Measurements from ENCODE around the gene PI4KB.

PI4KB gene

DNA sequence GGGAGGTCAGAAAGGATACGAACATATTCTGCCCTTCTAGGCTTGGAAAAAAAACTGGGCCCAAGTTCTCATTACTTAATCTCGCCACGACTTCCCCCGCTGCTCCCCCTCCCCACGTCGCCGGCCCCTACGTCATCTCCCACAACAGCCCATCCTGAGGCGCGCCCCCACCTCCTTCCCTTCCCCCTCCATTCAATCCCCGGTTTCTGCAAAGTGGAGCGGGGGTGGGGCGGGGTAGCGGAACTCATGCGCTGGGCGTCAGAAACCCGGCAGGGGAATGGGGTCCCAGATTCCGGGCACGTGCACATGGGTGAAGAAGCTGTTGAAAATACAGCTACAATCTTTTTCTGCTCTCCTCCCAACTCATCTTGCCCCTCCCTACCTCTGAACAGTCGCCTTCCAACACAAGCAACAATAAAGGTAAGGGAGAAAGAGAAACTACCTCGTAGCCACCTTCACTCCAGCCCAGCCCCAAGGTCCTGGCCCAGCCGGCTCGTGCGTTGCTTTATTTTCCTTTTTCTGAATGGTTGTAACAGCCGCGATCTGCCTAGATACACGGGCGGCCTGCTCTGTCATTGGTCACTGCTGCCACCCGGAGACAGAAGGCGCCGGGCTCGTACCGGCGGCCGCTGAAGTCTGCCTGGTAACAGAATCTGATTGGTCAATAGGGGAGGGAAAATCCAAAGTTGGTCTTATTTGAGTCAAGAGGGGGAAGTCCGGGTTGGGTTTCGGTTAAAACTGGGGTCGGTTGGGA is 19.7 kb upstream of the PI4KB start, which contains the start of gene RFX5:
TSS of gene RFX5 (minus strand) at position 484 of the 754 bp plus-strand sequence. CDS start 932 bp downstream, outside the sequence.
- Histone ChIP-seq H3K9me3 (ENCODE audit: insufficient read depth, low read depth, low read length) (peaks cover 3% of the 10 kb centered on the region), H4K91ac (ENCODE audit: low read depth, low read length) (peak within 1 kb of the TSS; percentile 80), H3K27me3 (ENCODE audit: insufficient read depth, low read length) (no peaks in the 10 kb centered on the region), H3K4ac (ENCODE audit: low read depth, low read length) (peak within 1 kb of the TSS; percentile 78), H3K27ac (ENCODE audit: low read depth, low read length) (peak within 1 kb of the TSS; percentile 96), H3K14ac (ENCODE audit: low read length) (peak within 1 kb of the TSS; percentile 78), H4K12ac (ENCODE audit: low read depth, low read length) (peak within 1 kb of the TSS; percentile 58), H3K18ac (ENCODE audit: low read length) (peak within 1 kb of the TSS; percentile 59), H3K9ac (ENCODE audit: low read length) (peak within 1 kb of the TSS; percentile 68), H2BK5ac (ENCODE audit: low read depth, low read length, poor library complexity) (peak within 1 kb of the TSS; percentile 88), H3K4me1 (ENCODE audit: control insufficient read depth in 1 of 2, insufficient read depth in 2 of 2, low read length in 2 of 2) (peaks cover 6 to 13% of the 10 kb centered on the region in 2 experiments), H4K8ac (ENCODE audit: low read depth, low read length) (peak within 1 kb of the TSS; percentile 83), H3K36me3 (ENCODE audit: control insufficient read depth in 1 of 2, insufficient read depth in 2 of 2, low read length in 2 of 2) (peaks cover 23 to 30% of the 10 kb centered on the region in 2 experiments), H2BK12ac (ENCODE audit: low read length) (peak within 1 kb of the TSS; percentile 77), H3K79me2 (ENCODE audit: control insufficient read depth, insufficient read depth, low read length, poor library complexity) (peaks cover 7% of the 10 kb centered on the region), H3K4me2 (ENCODE audit: low read length) (peak within 1 kb of the TSS; percentile 79), H3K23ac (ENCODE audit: low read length) (no peak within 1 kb of the TSS), H2AFZ (ENCODE audit: insufficient read depth, low read length, poor library complexity) (peak within 1 kb of the TSS; percentile 91), H3K4me3 (ENCODE audit: low read depth, low read length) (peak within 1 kb of the TSS; percentile 71), H2BK120ac (ENCODE audit: insufficient read depth, low read length, poor library complexity) (peak within 1 kb of the TSS; percentile 85), H2AK5ac (ENCODE audit: low read length) (peak within 1 kb of the TSS; percentile 2), H3K79me1 (ENCODE audit: low read length) (peaks cover 3% of the 10 kb centered on the region)
- DNase-seq, result peak; percentile 97
- no CpG with 5 or more reads among the region's 38 CpGs for WGBS (ENCODE audit: extremely low coverage, insufficient coverage, insufficient read length)

DNA sequence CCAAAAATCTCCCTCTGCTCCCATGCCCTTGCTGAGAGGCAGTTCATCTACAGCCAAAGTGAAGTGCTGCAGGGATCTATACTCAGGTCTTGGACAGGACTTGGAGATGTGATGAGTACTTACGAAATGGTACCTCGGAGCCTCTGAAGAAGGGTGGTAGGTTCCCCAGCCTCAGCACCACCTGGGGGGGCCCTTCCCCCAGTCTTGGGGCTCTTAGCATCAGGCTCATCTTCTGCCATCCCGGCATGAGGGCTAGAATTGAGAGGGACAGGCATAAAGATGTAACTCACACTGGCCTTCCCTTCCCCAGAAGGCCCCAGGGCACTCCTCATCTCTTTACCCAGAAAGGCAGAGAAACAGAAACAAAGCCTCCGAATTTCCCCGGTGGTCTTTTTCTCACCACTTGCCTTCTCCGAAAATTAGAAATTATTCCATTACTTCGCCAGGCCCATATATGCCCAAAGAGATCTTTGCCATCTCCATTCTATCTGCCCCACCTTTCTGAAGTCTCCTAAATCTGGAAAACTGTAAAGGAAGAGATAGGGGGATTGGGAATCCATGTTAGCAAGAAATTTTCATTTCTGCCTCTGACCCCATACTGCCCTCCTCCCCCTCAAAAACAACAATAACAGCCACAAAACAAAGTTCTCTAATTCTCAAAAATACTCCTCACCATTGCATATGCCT is 19.0 kb upstream of the PI4KB start:
- Histone ChIP-seq H3K23ac (ENCODE audit: low read length) (no peak overlapping the region), H3K4me2 (ENCODE audit: low read length) (peak overlapping the region; percentile 79), H2AK5ac (ENCODE audit: low read length) (peak overlapping the region; percentile 2), H3K4me1 (ENCODE audit: control insufficient read depth in 1 of 2, insufficient read depth in 2 of 2, low read length in 2 of 2) (peaks cover 6 to 13% of the 10 kb centered on the region in 2 experiments), H4K12ac (ENCODE audit: low read depth, low read length) (peak overlapping the region; percentile 4), H4K91ac (ENCODE audit: low read depth, low read length) (peak overlapping the region; percentile 74), H3K79me1 (ENCODE audit: low read length) (peaks cover 3% of the 10 kb centered on the region), H3K18ac (ENCODE audit: low read length) (no peak overlapping the region), H3K79me2 (ENCODE audit: control insufficient read depth, insufficient read depth, low read length, poor library complexity) (peaks cover 7% of the 10 kb centered on the region), H3K36me3 (ENCODE audit: control insufficient read depth in 1 of 2, insufficient read depth in 2 of 2, low read length in 2 of 2) (peaks cover 23 to 30% of the 10 kb centered on the region in 2 experiments), H3K9me3 (ENCODE audit: insufficient read depth, low read depth, low read length) (peaks cover 2% of the 10 kb centered on the region), H3K4me3 (ENCODE audit: low read depth, low read length) (no peak overlapping the region), H2BK5ac (ENCODE audit: low read depth, low read length, poor library complexity) (no peak overlapping the region), H3K27ac (ENCODE audit: low read depth, low read length) (peak overlapping the region; percentile 96), H2BK12ac (ENCODE audit: low read length) (peak overlapping the region; percentile 77), H4K8ac (ENCODE audit: low read depth, low read length) (peak overlapping the region; percentile 30), H3K14ac (ENCODE audit: low read length) (peak overlapping the region; percentile 78), H2BK120ac (ENCODE audit: insufficient read depth, low read length, poor library complexity) (peak overlapping the region; percentile 74), H3K4ac (ENCODE audit: low read depth, low read length) (peak overlapping the region; percentile 4), H3K9ac (ENCODE audit: low read length) (peak overlapping the region; percentile 68), H2AFZ (ENCODE audit: insufficient read depth, low read length, poor library complexity) (peak overlapping the region; percentile 91), H3K27me3 (ENCODE audit: insufficient read depth, low read length) (no peaks in the 10 kb centered on the region)
- DNase-seq, result no peak
- no CpG with 5 or more reads among the region's 7 CpGs for WGBS (ENCODE audit: extremely low coverage, insufficient coverage, insufficient read length)

DNA sequence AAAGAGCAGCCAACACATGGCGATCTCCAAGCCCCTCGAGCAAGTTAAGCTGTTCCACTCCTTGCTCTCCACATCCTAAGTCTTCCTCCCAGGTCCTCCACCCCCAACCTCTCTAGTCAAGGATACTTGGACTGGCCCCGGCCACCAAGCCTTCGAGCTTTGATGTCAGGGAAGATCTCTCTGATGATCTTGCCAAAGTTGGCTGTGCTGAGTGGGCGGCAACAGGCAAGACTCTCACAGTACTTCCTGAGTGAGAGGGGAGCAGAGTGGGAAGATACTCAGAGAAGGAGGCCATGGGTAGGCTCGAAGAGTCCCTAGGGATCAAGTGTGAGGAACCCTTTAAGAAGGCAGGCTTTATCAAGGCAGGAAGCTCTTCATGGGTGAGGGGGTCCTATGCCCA is 17.1 kb upstream of the PI4KB start:
- H3K14ac ChIP-seq (ENCODE audit: low read length), result no peak overlapping the region
- no peak overlapping the region for H2BK120ac ChIP-seq (ENCODE audit: insufficient read depth, low read length, poor library complexity)
- peaks cover 7% of the 10 kb centered on the region for H3K79me2 ChIP-seq (ENCODE audit: control insufficient read depth, insufficient read depth, low read length, poor library complexity)
- no peak overlapping the region for H2BK5ac ChIP-seq (ENCODE audit: low read depth, low read length, poor library complexity)
- H3K4me1 ChIP-seq (ENCODE audit: control insufficient read depth in 1 of 2, insufficient read depth in 2 of 2, low read length in 2 of 2), result peaks cover 6 to 13% of the 10 kb centered on the region in 2 experiments
- H3K27me3 ChIP-seq (ENCODE audit: insufficient read depth, low read length), result no peaks in the 10 kb centered on the region
- peaks cover 3% of the 10 kb centered on the region for H3K79me1 ChIP-seq (ENCODE audit: low read length)
- H4K8ac ChIP-seq (ENCODE audit: low read depth, low read length), result no peak overlapping the region
- H4K12ac ChIP-seq (ENCODE audit: low read depth, low read length), result no peak overlapping the region
- no peak overlapping the region for H2AK5ac ChIP-seq (ENCODE audit: low read length)
- WGBS (ENCODE audit: extremely low coverage, insufficient coverage, insufficient read length), result no CpG with 5 or more reads among the region's 6 CpGs
- no peak overlapping the region for H2BK12ac ChIP-seq (ENCODE audit: low read length)
- peaks cover 23 to 30% of the 10 kb centered on the region in 2 experiments for H3K36me3 ChIP-seq (ENCODE audit: control insufficient read depth in 1 of 2, insufficient read depth in 2 of 2, low read length in 2 of 2)
- H3K4ac ChIP-seq (ENCODE audit: low read depth, low read length), result no peak overlapping the region
- no peak overlapping the region for H3K9ac ChIP-seq (ENCODE audit: low read length)
- H3K23ac ChIP-seq (ENCODE audit: low read length), result no peak overlapping the region
- DNase-seq, result no peak
- H3K9me3 ChIP-seq (ENCODE audit: insufficient read depth, low read depth, low read length), result no peaks in the 10 kb centered on the region
- H3K18ac ChIP-seq (ENCODE audit: low read length), result no peak overlapping the region
- no peak overlapping the region for H4K91ac ChIP-seq (ENCODE audit: low read depth, low read length)
- H3K4me2 ChIP-seq (ENCODE audit: low read length), result no peak overlapping the region
- H3K4me3 ChIP-seq (ENCODE audit: low read depth, low read length), result no peak overlapping the region
- no peak overlapping the region for H2AFZ ChIP-seq (ENCODE audit: insufficient read depth, low read length, poor library complexity)
- H3K27ac ChIP-seq (ENCODE audit: low read depth, low read length), result no peak overlapping the region

GRCh38 chr1:151343587-151343986 is 16.4 kb upstream of the PI4KB start:
- Histone ChIP-seq H3K23ac (ENCODE audit: low read length) (no peak overlapping the region), H3K79me1 (ENCODE audit: low read length) (peaks cover 3% of the 10 kb centered on the region), H2AK5ac (ENCODE audit: low read length) (no peak overlapping the region), H2BK5ac (ENCODE audit: low read depth, low read length, poor library complexity) (no peak overlapping the region), H4K91ac (ENCODE audit: low read depth, low read length) (no peak overlapping the region), H3K9me3 (ENCODE audit: insufficient read depth, low read depth, low read length) (no peaks in the 10 kb centered on the region), H3K9ac (ENCODE audit: low read length) (no peak overlapping the region), H4K8ac (ENCODE audit: low read depth, low read length) (no peak overlapping the region), H3K27me3 (ENCODE audit: insufficient read depth, low read length) (no peaks in the 10 kb centered on the region), H3K4me1 (ENCODE audit: control insufficient read depth in 1 of 2, insufficient read depth in 2 of 2, low read length in 2 of 2) (peaks cover 6 to 13% of the 10 kb centered on the region in 2 experiments), H3K4ac (ENCODE audit: low read depth, low read length) (no peak overlapping the region), H3K4me3 (ENCODE audit: low read depth, low read length) (no peak overlapping the region), H4K12ac (ENCODE audit: low read depth, low read length) (no peak overlapping the region), H3K14ac (ENCODE audit: low read length) (no peak overlapping the region), H2BK12ac (ENCODE audit: low read length) (no peak overlapping the region), H2AFZ (ENCODE audit: insufficient read depth, low read length, poor library complexity) (no peak overlapping the region), H3K36me3 (ENCODE audit: control insufficient read depth in 1 of 2, insufficient read depth in 2 of 2, low read length in 2 of 2) (peaks cover 23 to 30% of the 10 kb centered on the region in 2 experiments), H3K18ac (ENCODE audit: low read length) (no peak overlapping the region), H3K4me2 (ENCODE audit: low read length) (no peak overlapping the region), H3K79me2 (ENCODE audit: control insufficient read depth, insufficient read depth, low read length, poor library complexity) (peaks cover 7% of the 10 kb centered on the region), H2BK120ac (ENCODE audit: insufficient read depth, low read length, poor library complexity) (no peak overlapping the region), H3K27ac (ENCODE audit: low read depth, low read length) (no peak overlapping the region)
- no CpG with 5 or more reads among the region's 9 CpGs for WGBS (ENCODE audit: extremely low coverage, insufficient coverage, insufficient read length)
- no peak for DNase-seq

Measured in trophoblast cell (in vitro differentiated cells and primary cell).